Measurements from ENCODE around the gene ERP29. TPM values are rescaled to one million over a fixed set of nuclear protein-coding genes. Genes with fewer than 3 reads are reported as not detected.
"Not testable (repeated sequence)": the region's sequence is repeated elsewhere in the genome, so short reads cannot be mapped to it uniquely, and the experiment has no call there.

ERP29 gene
- total and polyA plus RNA-seq, 5 donors: 39.0 to 58.3 (median 53.9) TPM

DNA sequence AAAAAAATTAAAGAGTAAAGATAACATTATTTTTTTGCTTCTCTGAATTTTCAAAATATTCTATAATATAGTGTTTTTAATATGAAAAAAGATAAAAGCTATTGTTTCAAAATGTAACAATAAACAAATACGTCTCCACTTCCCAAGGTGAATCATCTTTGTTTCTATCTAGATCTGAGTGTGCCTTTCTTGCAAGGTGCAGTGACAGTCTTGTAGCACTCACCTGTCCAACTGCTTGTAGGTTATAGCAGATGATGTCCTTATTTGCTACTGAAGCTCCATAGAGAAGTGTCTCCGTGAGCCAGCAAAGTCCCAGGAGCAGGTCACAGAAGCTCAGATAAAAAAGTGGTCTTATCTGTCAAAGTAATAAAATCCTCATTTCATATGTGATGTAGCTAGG lies 21.7 kb upstream of the ERP29 start:
- DNase-seq (no peak), ATAC-seq (no peak)
- H3K4me3 ChIP-seq (ENCODE audit: low read length): no peak overlapping the region
- H3K27ac ChIP-seq (ENCODE audit: low read length): no peak overlapping the region
- no peaks in the 10 kb centered on the region for H3K9me3 ChIP-seq (ENCODE audit: control insufficient read depth, low read length)
- no peaks in the 10 kb centered on the region for H3K27me3 ChIP-seq (ENCODE audit: control insufficient read depth, insufficient read depth)
- H3K4me1 ChIP-seq (ENCODE audit: control insufficient read depth, insufficient read depth, low read length): peaks cover 3% of the 10 kb centered on the region
- intact Hi-C loops (cut with DNase I): no loop called here
- 95% methylated on average over 2 of the region's 2 CpGs for WGBS

DNA sequence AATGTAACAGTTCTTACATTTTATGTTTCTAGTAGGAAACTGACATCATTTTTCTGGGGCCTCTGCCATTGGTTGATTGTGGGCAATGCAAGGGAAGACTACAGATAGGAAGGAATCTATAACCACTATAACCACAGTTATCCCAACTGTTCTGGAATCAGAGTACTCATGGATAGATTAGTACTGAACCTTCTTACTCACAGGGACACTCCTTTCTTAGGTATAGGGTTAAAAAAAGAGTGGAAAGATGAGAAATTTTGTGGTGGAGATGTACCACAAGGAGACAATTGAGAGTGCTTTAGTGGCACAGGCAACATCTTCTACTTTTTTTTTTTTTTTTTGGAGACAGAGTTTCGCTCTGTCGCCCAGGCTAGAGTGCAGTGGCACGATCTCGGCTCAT lies 21.3 kb upstream of the ERP29 start:
- 92% methylated on average over 4 of the region's 4 CpGs for WGBS
- no peak overlapping the region for H3K4me3 ChIP-seq (ENCODE audit: low read length)
- H3K4me1 ChIP-seq (ENCODE audit: control insufficient read depth, insufficient read depth, low read length): peaks cover 3% of the 10 kb centered on the region
- intact Hi-C loops (cut with DNase I): no loop called here
- DNase-seq (no peak), ATAC-seq (no peak)
- no peaks in the 10 kb centered on the region for H3K9me3 ChIP-seq (ENCODE audit: control insufficient read depth, low read length)
- H3K27ac ChIP-seq (ENCODE audit: low read length): no peak overlapping the region
- no peaks in the 10 kb centered on the region for H3K27me3 ChIP-seq (ENCODE audit: control insufficient read depth, insufficient read depth)

- Histone ChIP-seq H3K4me1 (ENCODE audit: control insufficient read depth, insufficient read depth, low read length) (peaks cover 5% of the 10 kb centered on the region), H3K27ac (ENCODE audit: low read length) (no peak overlapping the region), H3K27me3 (ENCODE audit: control insufficient read depth, insufficient read depth) (no peaks in the 10 kb centered on the region), H3K9me3 (ENCODE audit: control insufficient read depth, low read length) (no peaks in the 10 kb centered on the region), H3K4me3 (ENCODE audit: low read length) (no peak overlapping the region)
- ATAC-seq (no peak), DNase-seq (no peak)
- intact Hi-C loops (cut with DNase I): no loop called here
- WGBS: 77% methylated on average over 6 of the region's 6 CpGs
Measured at GRCh38 chr12:111992464-111992863, 20.8 kb upstream of the ERP29 start.

- WGBS: 78% methylated on average over 2 of the region's 2 CpGs
- Histone ChIP-seq H3K27ac (ENCODE audit: low read length) (no peak overlapping the region), H3K4me1 (ENCODE audit: control insufficient read depth, insufficient read depth, low read length) (peaks cover 5% of the 10 kb centered on the region), H3K9me3 (ENCODE audit: control insufficient read depth, low read length) (no peaks in the 10 kb centered on the region), H3K4me3 (ENCODE audit: low read length) (no peak overlapping the region), H3K27me3 (ENCODE audit: control insufficient read depth, insufficient read depth) (no peaks in the 10 kb centered on the region)
- intact Hi-C loops (cut with DNase I): no loop called here
- DNase-seq (no peak), ATAC-seq (no peak)
Measured at GRCh38 chr12:111993292-111994150, 19.7 kb upstream of the ERP29 start.

DNA sequence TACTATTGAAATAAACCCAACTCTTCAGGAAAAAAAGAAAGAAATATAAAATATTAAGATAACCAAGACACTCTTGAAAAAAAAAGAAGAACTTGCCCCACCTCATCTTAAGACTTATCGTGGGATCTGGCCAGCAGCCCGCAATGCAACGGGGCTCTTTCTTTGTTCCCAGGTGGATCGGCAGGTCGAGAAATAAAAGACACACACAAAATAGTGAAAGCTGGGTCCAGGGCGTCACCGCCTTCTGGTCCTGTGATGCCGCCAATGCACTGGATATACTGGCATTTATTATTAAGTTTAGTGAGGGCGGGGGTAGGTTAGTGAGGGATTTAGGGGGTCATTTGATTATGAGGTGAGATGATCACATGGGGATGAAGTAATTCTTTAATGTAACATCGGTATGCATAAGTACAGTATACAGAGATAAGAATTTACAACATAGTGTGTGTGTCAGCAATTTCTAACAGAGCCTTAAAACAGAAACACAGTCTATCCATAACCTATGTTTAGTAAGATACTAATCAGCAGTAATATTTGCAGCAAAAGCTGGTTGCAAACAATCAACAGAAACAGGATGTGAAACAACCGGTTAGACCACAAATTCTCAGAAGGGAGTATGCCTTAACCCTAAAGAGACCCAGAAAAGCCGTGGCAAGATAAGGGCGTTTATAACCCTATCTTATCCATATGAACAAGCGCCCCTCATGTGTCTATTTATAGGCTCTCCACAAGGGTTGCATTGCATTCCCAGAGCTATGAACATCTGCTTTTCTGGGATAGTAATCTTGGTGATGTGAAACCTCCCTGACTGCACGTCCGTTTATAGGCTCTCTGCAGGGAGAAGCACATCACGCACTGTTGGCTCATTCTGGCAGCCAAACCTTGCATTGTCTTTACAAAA lies 18.8 kb upstream of the ERP29 start:
- intact Hi-C loops (cut with DNase I); DNase-seq; ATAC-seq; H3K27me3 ChIP-seq (ENCODE audit: control insufficient read depth, insufficient read depth); H3K27ac ChIP-seq (ENCODE audit: low read length); H3K4me1 ChIP-seq (ENCODE audit: control insufficient read depth, insufficient read depth, low read length); H3K9me3 ChIP-seq (ENCODE audit: control insufficient read depth, low read length); H3K4me3 ChIP-seq (ENCODE audit: low read length): not testable (repeated sequence)
- WGBS: 56% methylated on average over 17 of the region's 17 CpGs

DNA sequence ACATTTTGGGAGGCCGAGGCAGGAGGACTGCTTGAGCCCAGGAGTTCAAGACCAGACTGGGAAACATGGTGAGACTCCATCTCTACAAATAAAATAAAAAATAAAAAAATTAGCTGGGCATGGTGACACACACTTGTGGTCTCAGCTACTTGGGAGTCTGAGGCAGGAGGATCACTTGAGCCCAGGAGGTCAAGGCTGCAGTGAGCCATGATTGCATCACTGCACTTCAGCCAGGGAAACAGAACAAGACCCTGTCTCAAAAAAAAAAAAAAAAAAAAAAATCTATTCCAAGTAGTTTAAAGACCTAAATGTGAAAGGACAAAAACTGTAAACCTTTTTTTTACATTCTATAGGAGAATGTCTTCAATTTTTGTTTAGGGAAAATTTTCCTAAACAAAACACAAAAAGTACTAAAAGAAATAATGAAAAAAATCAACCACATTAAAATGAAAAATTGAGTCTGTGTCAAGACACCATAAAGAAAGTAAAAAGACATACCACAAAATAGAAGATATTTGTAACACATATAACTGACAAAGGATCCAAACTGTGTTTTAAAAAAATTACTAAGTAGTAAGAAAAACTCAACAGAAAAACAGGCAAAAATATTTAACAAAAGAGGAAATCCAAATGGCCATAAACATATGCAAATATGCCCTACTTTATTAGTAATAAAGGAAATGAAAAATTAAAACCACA lies 17.3 kb upstream of the ERP29 start:
- Histone ChIP-seq H3K27me3 (ENCODE audit: control insufficient read depth, insufficient read depth) (no peaks in the 10 kb centered on the region), H3K4me1 (ENCODE audit: control insufficient read depth, insufficient read depth, low read length) (peaks cover 5% of the 10 kb centered on the region), H3K27ac (ENCODE audit: low read length) (no peak overlapping the region), H3K9me3 (ENCODE audit: control insufficient read depth, low read length) (no peaks in the 10 kb centered on the region), H3K4me3 (ENCODE audit: low read length) (no peak overlapping the region)
- intact Hi-C loops (cut with DNase I): no loop called here
- DNase-seq (no peak), ATAC-seq (no peak)
- 98% methylated on average over 1 of the region's 1 CpG for WGBS

DNA sequence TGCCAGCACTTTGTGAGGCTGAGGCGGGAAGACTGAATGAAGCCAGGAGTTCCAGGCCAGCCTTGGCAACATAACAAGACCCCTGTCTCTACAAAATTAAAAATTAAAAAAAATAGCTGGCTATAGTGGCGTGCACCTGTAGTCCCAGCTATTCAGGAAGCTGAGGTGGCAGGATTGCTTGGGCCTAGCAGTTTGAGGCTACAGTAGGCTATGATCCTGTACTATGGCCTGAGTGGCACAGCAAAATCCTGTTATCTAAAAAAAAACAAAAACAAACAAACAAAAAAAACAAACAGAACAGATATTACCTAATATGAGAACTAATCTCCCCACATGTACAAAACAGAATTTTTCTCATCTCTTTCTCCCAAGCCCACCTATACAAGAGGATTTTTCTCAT lies 15.9 kb upstream of the ERP29 start:
- WGBS: 89% methylated on average over 2 of the region's 2 CpGs
- ATAC-seq (no peak), DNase-seq (no peak)
- H3K4me1 ChIP-seq (ENCODE audit: control insufficient read depth, insufficient read depth, low read length): peaks cover 7% of the 10 kb centered on the region
- no peak overlapping the region for H3K4me3 ChIP-seq (ENCODE audit: low read length)
- no peaks in the 10 kb centered on the region for H3K9me3 ChIP-seq (ENCODE audit: control insufficient read depth, low read length)
- no peaks in the 10 kb centered on the region for H3K27me3 ChIP-seq (ENCODE audit: control insufficient read depth, insufficient read depth)
- intact Hi-C loops (cut with DNase I): no loop called here
- H3K27ac ChIP-seq (ENCODE audit: low read length): no peak overlapping the region

- Histone ChIP-seq H3K4me3 (ENCODE audit: low read length) (no peak overlapping the region), H3K27me3 (ENCODE audit: control insufficient read depth, insufficient read depth) (no peaks in the 10 kb centered on the region), H3K4me1 (ENCODE audit: control insufficient read depth, insufficient read depth, low read length) (peaks cover 5% of the 10 kb centered on the region), H3K27ac (ENCODE audit: low read length) (no peak overlapping the region), H3K9me3 (ENCODE audit: control insufficient read depth, low read length) (no peaks in the 10 kb centered on the region)
- intact Hi-C loops (cut with DNase I): no loop called here
- WGBS: 77% methylated on average over 4 of the region's 4 CpGs
- ATAC-seq (peak in 1 of 2 donors; percentile 22), DNase-seq (no peak)
Measured at GRCh38 chr12:111998015-111998414, 15.2 kb upstream of the ERP29 start.

- not testable (repeated sequence) for H3K27ac ChIP-seq (ENCODE audit: low read length)
Measured at GRCh38 chr12:111999129-111999528, 14.1 kb upstream of the ERP29 start.

DNA sequence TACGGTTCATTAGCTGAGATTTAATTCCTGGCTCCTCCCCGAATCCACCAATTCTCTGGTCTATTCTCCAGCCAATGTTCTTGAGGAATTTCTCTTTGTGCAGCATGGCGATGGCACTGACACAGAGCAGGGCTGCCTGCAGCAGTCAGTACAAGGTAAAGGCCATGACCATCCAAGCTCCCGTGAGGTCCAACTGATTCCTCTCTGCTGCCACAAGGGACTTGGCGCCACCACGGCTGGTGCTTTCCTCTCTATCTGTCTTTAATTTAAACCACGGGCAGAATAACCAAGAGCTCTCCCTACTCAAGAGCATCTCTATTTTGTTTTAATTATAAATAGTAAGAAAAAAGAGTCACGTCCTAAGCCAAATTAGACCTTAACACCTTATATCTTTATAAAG lies 12.4 kb upstream of the ERP29 start:
- WGBS: 92% methylated on average over 8 of the region's 8 CpGs
- ATAC-seq: no peak
- H3K27ac ChIP-seq (ENCODE audit: low read length): no peak overlapping the region
- intact Hi-C loops (cut with DNase I): no loop called here
- H3K4me3 ChIP-seq (ENCODE audit: low read length): no peak overlapping the region
- no peaks in the 10 kb centered on the region for H3K27me3 ChIP-seq (ENCODE audit: control insufficient read depth, insufficient read depth)
- DNase-seq: no peak
- H3K4me1 ChIP-seq (ENCODE audit: control insufficient read depth, insufficient read depth, low read length): peaks cover 3% of the 10 kb centered on the region
- no peaks in the 10 kb centered on the region for H3K9me3 ChIP-seq (ENCODE audit: control insufficient read depth, low read length)

More at GRCh38 chr12:111999129-111999528, 14.1 kb upstream of the ERP29 start:
- 96% methylated on average over 9 of the region's 9 CpGs for WGBS
- H3K9me3 ChIP-seq (ENCODE audit: control insufficient read depth, low read length); DNase-seq; H3K4me1 ChIP-seq (ENCODE audit: control insufficient read depth, insufficient read depth, low read length); H3K4me3 ChIP-seq (ENCODE audit: low read length); H3K27me3 ChIP-seq (ENCODE audit: control insufficient read depth, insufficient read depth); ATAC-seq; intact Hi-C loops (cut with DNase I): not testable (repeated sequence)

- ATAC-seq (no peak), DNase-seq (no peak)
- Histone ChIP-seq H3K4me1 (ENCODE audit: control insufficient read depth, insufficient read depth, low read length) (peaks cover 3% of the 10 kb centered on the region), H3K27ac (ENCODE audit: low read length) (no peak overlapping the region), H3K9me3 (ENCODE audit: control insufficient read depth, low read length) (no peaks in the 10 kb centered on the region), H3K27me3 (ENCODE audit: control insufficient read depth, insufficient read depth) (no peaks in the 10 kb centered on the region), H3K4me3 (ENCODE audit: low read length) (no peak overlapping the region)
- intact Hi-C loops (cut with DNase I): no loop called here
Measured at GRCh38 chr12:112001576-112001975, 11.7 kb upstream of the ERP29 start.

Data from right cardiac atrium (tissue), 5 donors.